HG03066 (cell line): ENCODE data around the gene CHRNA5.

Experiments used
- ATAC-seq: cut with Tn5 transposase; IDR thresholded peaks from one replicate; pipeline ENCODE4 v1.9.1; 2021; ENCODE audit warnings: low read depth; ENCODE audit not compliant: unreplicated experiment

CHRNA5 gene

DNA sequence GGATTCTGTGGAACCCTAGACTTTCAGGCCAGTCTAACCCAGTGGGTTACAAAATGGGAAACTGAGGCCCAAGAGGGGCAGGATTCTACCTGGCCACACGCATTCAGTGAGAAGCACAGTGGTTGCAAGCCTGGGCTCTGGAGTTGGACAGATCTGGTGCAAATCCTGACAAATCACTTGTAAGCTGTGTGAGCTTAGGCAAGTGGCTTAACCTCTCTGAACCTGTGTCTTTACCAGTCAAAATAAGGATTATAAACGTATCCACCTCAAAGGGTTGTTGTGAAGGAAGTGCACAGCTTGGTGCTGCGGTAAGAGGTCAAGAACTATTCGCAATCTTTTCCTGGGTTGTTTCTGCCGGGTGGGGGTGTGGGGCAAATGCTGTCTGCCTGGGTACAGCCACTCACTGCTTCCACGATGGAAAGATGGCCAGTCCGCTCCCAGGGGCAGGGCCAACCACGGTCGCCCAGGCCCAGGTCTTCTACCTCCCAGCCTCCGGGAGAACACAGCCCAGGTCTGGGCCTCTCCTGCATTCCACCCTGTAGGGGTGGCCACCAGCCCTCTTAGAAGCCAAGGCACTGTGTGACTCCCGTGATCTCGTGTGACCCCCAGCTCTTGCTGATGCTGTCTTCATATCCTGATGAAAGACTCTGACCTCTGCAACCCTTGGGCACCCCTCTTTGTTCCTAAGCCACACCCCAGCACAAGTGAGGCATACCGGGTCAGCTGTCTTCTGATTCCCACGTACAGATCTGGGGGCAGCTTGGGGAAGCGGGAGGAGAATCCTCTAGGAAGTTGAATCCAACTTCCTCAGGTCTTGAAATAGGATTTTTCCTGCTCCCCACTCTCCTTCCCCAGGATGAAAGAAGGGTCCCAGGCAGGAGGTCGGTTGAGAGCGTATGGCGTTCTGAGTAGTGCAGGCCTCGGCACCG, 54.0 kb downstream of the CHRNA5 start:
- ATAC-seq: no peak

DNA sequence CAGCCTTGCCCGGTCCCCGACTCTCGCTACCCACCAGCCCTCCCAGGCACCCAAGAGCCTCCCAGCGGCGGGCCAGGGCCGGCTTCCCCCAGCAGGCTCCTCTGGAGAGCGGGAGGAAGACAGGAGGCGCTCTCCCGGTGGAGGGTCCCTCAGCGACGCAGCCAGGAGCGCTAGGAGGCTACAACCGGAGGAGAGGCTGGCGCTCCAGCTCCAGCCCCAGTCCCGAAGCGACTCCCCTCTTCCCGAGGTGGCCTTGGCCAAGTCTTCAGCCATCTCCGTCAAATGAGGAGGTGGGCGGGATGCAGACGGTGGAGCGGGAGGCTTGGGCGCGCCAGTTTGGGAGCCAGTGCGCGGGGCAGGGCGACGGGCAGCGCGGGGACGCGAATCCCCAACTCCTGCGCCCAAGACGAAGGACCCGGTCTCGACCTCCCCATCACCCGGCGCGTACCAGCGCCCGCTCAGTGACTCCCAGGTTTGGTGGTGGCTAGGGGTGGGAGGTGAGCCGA, 54.8 kb downstream of the CHRNA5 start:
- no peak for ATAC-seq

DNA sequence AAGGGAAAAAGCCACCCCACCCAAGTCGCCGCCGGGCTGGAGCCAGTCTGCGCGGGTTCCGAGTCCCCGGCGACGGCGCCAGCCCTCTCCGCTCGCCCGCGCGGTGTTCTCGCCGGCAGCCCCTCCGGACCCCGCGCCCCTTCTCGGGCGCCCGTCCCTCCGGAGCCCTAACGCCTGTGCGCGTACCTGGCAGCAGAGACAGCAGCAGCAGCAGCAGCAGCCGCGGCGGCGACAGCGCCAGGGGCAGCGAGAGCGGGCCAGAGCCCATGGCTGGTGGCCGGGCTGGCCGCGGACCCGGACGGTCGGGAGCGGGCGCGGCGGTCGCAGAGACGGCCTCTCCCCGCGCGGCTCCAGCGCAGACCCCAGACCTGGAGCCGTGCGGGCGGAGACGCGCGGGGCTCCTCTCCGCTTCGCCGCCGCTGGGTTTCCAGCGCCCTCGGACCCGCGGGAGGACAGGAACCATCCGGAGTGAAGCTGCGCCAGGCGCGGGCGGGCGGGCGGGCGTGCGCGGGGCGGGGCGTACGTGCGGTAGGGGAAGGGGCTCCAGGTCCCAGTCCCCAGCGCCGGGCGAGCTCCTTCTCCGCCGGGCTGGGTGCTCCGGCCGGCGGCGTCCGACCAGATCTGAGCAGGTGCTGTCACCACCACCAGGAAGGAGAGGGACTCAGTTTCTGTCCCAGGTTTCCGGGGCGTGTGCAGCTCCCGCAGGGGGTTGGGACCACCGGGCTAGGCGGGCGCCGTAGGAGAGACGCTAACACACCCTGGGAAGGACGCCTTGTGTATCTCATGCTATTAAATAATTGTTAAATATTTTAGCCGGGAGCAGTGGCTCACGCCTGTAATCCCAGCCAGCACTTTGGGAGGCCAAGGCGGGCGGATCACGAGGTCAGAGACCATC, 55.5 kb downstream of the CHRNA5 start, which contains the start of gene CHRNA3:
TSS of gene CHRNA3 (minus strand) at position 470 of the 895 bp plus-strand sequence. CDS start at position 268, 202 bp downstream.
- no peak for ATAC-seq

DNA sequence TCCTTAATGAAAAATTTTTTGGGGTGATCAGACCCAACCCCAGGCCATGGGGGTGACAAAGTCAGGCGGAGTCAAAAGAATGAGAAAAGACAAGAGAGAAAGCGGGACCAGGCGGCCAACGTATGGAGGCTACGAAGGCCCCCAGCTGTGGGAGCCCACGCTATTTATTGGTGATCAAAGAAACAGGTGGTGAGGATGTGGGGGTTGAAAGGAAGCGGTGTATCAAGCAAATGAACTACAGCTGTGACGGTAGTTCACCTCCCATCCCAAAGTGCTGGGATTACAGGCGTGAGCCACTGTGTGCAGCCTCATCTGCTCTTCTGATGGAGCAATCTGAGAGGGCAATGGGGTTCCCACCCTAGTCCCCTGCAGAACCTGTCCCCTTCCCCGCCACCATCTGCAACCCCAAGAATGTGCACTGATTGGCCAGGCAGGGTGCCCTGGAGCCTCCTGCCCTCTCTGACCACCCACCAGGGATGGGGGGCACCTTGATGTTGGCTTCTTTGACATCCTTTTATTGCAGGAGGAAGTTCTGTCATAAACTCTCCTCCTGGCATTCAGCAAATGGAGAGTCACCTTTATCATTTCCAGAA, 56.6 kb downstream of the CHRNA5 start:
- no peak for ATAC-seq

DNA sequence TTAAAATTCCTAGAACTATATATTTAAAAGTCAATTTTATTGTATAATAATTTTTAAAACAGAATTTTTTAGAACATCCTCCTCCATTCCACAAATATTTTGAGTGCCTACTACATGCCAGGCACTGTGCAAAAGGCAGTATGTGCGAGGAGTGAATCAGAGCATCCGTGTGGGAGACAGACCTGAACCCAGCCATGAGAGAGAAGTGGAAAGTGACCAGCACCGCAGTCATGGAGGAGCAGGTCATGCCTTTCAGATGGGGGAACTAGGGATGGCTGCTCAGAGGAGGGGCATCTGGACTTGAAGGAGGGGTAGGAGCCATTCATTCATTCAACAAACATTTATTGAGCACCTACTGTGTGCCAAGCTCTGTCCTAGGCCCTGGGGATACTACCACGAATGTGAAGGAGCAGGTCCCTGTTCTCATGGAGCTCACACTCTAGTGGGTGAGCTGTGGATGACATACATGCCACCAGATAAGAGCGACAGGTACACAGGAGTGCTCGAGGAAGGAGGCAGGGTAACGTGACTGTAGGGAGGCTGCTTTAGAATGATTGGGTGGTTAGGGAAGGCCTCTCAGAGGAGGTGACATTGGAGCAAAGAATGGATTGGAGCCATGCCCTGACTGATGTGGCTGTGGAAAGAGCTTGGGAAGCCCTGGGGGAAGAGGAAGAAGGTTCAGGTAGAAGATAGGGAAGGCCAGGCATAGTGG, 58.6 kb downstream of the CHRNA5 start:
- ATAC-seq: no peak

DNA sequence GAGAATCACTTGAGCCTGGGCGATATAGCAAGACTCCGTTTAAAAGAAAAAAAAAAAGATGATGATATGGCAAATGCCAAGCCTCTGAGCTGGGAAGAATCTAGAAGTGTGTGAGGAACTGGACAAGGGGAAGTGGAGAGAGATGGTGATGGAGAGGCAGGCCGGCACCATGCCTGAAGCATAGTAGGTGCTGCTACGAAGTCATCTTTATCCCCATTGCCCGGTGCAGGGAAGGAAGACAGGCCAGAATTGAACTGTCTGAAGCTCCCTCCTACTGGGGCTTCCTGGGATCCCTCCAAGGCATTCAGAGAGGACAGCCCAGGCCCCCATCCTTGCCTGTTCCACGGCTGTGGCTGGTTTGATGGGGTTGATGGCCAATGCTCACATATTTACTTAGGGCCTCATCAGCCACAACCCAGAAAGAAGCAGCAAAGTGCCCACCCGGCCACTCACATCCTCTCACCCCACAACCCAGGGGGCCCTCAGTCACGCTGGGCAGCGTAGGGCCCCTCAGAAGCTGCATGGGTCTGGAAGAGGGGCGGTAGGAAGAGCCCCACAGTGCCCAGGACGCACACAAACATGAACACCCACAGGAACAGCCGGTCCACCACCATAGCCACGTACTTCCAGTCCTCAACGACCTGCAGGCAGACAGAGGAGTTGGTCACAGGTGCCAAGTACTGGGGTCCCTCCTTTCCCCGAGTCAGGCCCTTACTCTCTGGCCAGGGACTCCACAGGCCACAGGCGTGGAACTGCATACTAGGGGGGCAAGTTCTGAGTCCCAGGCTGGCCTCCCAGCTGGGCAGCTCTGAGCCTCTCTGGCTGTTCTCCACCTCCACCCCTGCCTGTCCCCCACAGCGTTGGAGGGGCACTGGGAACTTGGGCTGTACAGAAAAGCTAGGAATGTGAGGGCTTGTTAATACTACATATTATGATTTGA, 59.6 kb downstream of the CHRNA5 start:
- no peak for ATAC-seq

DNA sequence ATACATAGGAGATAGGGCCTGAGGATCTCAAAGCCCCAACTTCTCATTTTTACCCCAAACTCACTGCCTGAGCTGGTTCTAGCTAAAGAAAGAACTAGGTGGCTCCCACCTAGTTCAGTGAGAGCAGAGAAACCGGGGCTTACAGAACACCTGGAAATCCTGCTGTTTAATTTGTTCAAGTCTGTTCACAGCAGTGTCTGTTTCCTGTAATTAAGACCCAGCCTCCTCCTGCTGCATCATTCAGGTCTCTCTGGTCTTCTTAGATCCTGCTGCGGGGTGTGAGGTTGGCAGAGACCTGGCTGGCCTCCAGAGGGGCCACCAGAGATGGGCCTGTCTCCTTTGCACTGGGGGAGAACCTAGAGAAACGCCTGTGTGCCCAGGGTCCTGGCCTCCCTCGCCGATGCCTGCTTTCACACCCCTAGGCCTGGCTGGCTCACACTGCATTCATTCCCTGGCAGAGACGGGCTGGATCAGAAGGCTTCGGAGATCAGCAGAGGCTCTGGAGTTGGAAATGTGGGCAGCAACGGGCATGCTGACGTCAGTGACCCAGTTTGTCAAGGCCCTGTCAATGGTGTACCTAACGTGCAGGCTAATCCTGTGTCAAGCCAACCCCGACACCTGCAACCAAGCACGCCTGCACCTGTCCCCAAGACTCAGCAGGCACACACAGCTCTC, 60.4 kb downstream of the CHRNA5 start:
- ATAC-seq: no peak

DNA sequence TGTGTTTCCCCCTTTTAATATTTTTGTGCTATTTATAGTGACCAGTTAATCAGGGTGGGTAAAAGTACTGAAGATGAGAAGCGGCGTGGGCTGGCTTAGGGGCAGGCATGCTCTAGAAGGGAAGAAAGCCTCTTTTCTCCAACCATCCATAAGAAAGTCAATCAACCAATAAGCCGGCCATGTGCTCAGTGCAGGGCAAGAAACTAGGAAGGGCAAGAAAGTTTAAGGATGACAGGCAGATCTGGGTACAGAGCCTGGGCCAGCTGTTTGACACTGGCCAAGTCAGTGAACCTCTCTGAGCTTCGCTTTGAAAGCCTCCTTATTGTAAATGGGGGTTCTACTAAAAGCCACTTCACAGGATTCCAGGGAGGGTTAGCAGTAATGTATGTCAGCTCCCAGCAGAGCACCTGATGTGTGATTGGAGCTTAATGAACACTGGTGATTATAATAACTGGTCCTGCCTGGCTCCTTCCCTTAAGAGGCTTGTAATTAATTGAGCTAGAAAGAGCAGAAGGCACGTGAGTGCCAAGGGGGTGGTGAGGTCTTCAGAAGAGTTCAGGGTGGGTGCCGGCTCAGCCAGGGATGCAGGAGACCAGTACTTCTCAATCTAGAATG, 61.2 kb downstream of the CHRNA5 start:
- no peak for ATAC-seq

DNA sequence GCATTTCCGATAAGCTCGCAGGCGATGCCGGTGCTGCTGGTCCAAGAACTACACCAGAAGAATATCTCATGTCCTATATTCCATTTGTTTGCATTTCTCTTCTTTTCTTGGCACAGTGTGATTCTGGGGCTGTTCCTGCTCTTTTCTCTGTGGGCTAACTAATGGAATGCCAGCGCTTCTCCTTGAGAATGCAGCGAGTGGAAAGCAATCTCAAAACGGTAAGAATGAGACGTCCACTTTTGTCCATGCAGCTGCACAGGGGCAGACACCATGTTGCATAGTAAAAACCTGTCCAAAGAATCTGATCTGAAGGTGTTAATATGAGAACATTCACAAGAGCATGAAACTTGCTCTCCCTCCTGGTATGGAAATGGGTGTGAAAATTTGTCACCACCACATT, 62.0 kb downstream of the CHRNA5 start:
- no peak for ATAC-seq

DNA sequence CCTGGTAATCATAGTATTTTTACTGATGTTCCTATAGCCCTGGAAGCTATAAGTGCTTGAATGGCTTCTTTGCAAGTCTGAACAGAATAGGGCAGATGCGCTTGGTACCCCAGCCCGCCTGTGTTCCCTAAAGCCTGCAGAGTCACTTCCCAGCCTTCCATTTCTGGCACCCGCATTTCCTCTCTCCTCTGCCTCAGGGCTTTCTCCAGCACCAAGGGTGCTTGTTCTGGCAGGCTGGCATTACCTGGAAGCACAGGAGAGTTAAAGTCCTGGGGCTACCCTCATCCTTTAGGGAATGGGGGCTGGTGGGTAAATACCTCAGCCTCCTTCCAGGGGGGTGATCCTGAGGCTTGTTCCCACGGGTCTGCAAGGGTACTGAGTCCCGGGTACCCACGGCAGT, 62.9 kb downstream of the CHRNA5 start:
- ATAC-seq: no peak

DNA sequence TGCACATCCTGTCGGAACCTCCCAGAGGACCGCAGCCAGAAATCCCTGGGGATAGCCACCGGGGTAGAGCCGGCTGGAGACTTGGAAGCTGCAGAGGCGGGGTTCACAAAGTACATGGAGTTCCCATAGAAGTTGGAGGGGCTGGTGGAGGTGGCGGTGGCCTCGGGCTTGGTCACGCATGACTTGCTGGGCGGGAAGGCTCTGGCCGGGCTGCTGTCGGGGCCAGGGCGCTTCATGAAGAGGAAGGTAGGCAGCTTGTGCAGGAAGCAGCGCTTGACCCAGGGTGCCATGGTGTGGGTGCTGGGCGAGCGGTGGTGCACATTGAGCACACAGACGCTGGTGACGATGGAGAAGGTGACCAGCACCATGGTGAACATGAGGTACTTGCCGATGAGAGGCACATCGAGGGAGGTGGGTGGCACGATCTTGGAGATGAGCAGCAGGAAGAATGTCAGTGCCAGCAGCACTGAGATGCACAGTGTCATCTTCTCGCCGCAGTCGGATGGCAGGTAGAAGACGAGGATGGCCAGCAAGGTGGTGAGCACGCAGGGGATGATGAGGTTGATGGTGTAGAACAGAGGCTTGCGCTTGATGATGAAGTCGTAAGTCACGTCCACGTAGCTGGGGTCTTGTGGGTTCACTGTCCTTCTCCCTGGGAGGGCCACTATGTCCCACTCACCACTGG, 63.9 kb downstream of the CHRNA5 start:
- ATAC-seq: no peak

DNA sequence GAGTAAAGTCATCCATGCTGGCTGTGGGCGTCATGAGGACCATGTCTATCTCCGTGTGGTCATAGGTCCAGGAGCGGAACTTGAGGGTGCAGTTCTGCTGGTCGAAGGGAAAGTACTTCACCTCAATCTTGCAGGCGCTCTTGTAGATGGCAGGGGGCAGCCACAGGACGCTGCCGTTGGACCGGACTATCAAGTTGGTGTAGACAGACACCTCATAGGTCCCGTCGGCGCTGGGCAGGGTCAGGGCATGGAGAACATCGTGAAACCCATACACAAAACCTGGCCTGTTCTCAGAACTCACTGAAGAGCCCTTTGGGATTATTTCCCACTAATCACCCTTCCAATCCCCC, 64.4 kb downstream of the CHRNA5 start:
- ATAC-seq: no peak

DNA sequence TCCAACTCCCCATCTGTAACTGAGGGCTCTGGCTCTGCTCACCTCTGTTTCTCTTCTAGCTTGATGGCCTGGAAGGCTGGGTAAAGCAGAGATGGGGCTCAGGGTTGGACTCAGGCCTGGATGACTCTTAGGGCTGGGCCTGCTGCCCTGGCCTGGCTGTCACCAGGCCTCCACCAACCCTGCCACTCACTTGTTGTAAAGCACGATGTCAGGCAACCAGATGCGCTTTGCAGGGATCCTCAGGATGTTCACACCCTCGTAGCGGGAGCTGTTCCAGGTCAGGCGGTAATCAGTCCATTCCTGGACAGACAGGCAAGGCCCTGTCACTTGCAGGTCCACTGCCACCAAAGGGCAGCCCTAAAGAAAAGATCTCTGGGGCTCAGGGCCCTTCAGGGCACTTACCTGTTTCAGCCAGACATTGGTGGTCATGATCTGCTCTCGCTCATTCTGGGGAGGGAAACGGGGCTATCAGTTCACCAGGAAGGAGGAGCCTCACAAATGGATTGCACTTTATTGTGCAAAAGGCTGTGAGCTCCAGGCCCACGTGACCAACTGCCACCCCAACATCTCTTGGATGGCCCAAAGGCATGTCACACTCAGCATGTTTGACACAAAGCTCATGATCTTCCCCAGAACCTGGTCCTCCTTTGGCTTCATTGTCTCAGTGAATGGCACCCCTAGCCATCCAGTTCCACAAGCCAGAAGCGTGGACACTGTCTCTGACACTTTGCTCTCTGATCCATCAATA, 65.7 kb downstream of the CHRNA5 start:
- ATAC-seq: no peak

DNA sequence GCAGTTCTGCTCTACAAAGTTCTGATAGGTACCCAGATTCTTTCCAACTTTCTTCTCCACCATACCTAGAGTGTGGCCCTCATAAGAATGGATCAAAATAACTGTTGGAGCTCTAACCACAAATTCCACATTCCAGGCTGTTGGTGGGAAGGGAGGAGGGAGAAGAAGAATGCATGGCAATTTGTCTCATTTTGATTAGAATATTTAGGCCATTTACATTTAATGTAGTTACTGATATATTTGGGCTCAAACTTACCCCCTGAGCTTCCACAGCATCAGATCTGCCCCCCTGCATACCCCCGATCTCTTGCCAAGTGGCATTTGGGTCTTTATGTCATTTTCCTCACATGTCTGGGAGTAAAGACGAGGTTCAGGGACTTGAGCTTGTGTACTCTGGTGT, 68.0 kb downstream of the CHRNA5 start:
- no peak for ATAC-seq

DNA sequence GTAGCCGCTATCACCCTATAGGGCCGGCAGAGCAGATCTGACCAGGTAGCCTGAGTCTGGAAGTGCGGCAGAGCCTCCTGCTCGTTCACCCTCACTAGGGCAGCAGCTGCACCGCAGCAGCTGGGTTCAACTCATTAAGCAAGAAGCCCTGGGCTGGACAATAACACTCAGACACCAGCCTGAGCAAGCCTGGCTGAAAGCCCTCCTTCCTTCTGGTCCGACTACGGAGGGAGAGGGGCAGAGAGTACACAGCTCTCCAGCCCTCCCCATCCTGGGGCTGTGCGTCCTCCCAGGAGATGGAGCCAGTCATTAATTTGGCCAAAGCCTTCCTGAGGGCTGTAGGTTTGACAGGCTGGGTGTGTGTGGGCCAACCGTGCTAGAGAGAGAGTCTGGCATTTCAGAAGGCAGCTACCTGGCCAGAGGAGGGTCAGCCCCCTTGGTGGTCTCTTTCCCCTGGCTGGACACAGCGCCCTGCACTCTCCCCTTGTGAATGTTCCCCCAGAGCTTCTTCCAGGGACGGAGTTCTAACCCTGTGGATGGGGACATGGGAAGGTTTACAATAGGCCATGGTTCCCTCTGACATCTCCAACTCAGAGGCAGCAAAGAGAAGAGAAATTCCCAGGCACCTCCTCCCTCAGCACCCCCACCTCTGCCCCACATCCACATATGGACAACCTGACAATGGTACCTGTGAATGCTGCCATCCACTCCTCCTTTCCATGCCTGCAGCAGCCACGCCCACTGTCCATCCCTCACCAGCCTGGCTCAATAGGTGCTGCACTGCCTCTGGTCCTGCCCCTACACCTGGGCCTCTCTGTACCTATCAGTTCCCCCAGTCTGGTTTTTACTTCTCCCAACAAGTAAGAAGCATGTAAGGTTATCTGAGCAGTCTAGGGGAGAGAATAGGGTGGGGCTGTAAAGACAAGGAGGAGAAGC, 69.2 kb downstream of the CHRNA5 start:
- ATAC-seq: no peak

DNA sequence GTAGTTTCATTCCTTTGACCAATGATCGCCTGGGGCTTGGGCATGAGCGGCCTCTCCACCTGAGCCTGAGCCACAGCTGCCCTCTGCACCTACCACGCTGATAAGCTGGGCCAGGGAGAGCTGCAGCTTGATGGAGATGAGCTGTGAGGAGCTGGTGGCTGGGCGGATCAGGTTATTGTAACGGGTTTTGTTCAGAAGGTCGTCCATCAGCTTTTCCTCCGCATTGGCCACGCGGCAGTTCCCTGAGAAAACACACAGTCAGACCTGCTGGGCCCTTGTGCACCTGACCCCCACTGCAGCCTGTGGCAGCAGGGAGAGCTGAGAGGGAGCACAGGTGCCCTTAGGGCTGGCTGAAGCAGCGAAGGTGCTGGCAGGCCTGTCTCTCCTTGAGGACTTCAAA, 70.0 kb downstream of the CHRNA5 start:
- ATAC-seq: no peak
